ENCODE measurements around the gene LAMA5.

Gene LAMA5

DNA sequence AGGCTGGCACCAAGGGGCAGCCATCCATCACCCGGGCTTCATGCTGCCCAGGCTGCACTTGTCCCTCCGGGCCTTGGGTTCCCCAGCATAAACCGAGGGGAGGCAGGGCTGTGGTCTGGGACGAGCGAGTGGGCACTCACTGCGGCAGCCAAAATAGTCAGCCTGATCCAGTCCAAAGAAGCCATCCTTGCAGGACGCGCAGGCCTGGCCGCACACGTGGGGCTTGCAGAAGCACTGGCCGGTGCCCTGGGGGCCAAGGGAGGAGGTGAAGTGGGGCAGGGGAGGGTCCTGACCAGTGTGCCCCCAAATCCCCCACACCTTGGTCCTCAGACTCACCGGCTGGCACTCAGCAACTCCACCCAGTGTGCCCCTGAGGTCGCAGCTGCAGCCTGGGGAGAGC is 32.2 kb downstream of the LAMA5 start:
- no peak for TF ChIP-seq CTCF (IDR thresholded peaks at IDR 0.05; ENCODE audit: extremely low read depth, missing control alignments)
- DNase-seq (ENCODE audit: low spot score): no peak

DNA sequence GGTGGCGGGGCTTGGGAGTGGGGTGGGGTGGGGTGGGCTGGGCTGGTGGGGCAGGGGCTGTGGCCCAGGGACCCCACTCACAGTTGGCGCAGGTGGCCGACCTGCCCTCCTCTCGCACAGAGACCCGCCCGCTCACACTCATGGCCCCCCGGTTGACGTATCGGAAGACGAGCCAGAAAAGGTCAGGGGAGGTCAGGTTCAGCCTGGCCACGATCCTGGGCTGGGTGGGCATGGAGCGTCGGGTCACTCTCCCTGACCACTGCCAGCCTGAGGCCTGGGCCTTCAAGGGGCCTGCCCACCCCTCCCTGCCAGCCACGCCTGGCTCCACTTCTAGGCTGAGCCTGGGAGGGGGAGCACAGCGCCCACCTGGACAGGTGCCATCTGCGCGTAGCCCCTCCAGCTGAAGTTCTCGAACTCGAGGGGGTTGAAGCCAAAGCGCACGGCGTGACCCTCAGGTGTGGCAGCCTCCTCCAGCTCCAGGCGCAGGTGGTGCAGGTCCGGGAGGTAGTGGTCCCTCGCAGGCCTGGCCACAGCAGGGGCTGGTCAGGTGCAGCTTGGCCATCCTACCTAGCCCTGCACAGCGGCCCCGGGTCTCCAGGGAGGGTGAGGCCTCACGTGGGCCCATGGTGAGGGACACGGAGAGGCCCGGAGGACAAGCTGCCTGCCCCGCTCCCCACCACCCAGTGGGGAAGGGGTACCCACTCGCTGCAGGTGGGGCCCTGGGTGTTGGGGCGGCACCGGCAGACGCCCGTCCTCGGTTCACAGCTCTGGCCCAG is 33.1 kb downstream of the LAMA5 start:
- no peak for TF ChIP-seq CTCF (IDR thresholded peaks at IDR 0.05; ENCODE audit: extremely low read depth, missing control alignments)
- no peak for DNase-seq (ENCODE audit: low spot score)

DNA sequence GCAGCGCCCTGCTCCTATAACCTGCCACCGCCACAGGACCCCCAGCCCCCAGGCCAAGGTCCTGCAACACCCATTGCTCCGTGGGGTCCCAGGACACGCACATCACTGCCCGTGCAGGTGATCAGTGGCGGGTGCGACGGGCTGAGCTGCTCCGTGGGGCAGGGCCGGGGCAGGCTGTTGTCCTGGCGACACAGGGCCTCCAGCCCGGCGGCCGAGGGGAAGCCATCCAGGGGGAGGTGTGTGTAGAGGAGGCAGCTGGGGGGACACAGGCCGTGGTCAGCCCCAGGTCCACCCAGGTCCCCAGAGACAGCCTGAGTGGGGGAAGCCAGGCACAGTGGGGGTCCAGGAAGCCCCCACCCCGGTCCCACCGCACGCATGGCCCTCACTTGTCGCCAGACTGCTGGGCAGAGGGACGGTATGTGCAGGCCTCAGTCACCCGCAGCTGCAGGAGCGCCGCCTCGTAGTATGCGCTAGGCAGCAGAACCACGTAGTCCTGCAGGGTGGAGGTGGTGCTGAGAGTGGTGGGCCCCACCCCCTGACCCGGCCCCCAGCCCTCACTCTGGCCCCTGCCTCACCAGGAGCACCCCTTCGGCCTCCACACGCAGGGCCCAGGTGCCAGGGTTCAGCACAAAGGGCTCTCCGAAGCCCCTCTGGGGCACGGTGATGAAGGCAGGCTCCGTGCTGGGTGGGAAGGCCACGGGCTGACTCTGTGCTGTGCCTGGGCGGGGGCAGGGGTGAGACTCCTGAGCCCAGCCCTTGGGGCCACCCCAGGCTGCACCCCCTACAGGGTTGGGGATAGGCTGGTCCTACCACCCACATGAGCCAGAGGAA is 33.9 kb downstream of the LAMA5 start:
- no peak for DNase-seq (ENCODE audit: low spot score)
- TF ChIP-seq CTCF (IDR thresholded peaks at IDR 0.05; ENCODE audit: extremely low read depth, missing control alignments): no peak

- TF ChIP-seq CTCF (IDR thresholded peaks at IDR 0.05; ENCODE audit: extremely low read depth, missing control alignments): no peak
- no peak for DNase-seq (ENCODE audit: low spot score)
Observed at GRCh38 chr20:62332421-62332820, 34.7 kb downstream of the LAMA5 start.

- DNase-seq (ENCODE audit: low spot score): no peak
Observed at GRCh38 chr20:62331347-62331746, 35.8 kb downstream of the LAMA5 start.

GRCh38 chr20:62330576-62331317 is 36.4 kb downstream of the LAMA5 start:
- TF ChIP-seq CTCF (IDR thresholded peaks at IDR 0.05; ENCODE audit: extremely low read depth, missing control alignments): no peak
- DNase-seq (ENCODE audit: low spot score): no peak

More at GRCh38 chr20:62331347-62331746, 35.8 kb downstream of the LAMA5 start:
- no peak for TF ChIP-seq CTCF (IDR thresholded peaks at IDR 0.05; ENCODE audit: extremely low read depth, missing control alignments)

All from GM20000 (cell line).